ENCODE measurements around the gene COL25A1. TPM values are rescaled to one million over a fixed set of nuclear protein-coding genes. Genes with fewer than 3 reads are reported as not detected.

Gene COL25A1
- total and polyA plus RNA-seq, 2 experiments from 2014 or later: 0.28 to 1.9 TPM

DNA sequence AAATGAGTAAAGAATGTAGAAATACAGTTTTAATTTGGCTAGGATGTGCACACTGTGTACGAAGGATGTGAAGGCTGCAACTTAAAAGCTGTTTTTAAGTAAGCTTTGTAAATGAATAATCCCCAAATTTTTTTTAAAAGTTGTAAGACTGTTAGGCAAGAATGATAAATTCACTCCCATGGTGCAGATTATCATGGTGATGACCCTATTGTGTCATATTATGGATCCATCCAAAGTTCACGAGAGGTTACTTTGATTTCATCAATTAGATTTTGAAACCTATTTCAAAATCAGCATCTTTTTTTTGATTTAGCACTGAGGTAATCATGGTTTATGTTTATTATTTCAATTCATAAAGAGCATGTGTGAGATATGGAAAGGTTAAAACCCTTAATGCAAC lies 476.7 kb downstream of the COL25A1 start:
- H3K36me3 ChIP-seq (replicated peaks; ENCODE audit: insufficient read depth, low read depth): no peaks in the 10 kb centered on the region
- no peak overlapping the region for H3K4me3 ChIP-seq
- no peak overlapping the region for H3K4me2 ChIP-seq
- H3K27me3 ChIP-seq: peaks cover 14% of the 10 kb centered on the region
- H3K4me1 ChIP-seq (ENCODE audit: insufficient read depth): no peaks in the 10 kb centered on the region
- no peaks in the 10 kb centered on the region for H4K20me1 ChIP-seq (ENCODE audit: insufficient read depth, poor library complexity, severe bottlenecking)
- no peak for TF ChIP-seq EZH2 (IDR thresholded peaks at IDR 0.05; ENCODE audit: borderline replicate concordance)
- TF ChIP-seq, protein P1, sequence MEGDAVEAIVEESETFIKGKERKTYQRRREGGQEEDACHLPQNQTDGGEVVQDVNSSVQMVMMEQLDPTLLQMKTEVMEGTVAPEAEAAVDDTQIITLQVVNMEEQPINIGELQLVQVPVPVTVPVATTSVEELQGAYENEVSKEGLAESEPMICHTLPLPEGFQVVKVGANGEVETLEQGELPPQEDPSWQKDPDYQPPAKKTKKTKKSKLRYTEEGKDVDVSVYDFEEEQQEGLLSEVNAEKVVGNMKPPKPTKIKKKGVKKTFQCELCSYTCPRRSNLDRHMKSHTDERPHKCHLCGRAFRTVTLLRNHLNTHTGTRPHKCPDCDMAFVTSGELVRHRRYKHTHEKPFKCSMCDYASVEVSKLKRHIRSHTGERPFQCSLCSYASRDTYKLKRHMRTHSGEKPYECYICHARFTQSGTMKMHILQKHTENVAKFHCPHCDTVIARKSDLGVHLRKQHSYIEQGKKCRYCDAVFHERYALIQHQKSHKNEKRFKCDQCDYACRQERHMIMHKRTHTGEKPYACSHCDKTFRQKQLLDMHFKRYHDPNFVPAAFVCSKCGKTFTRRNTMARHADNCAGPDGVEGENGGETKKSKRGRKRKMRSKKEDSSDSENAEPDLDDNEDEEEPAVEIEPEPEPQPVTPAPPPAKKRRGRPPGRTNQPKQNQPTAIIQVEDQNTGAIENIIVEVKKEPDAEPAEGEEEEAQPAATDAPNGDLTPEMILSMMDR (IDR thresholded peaks at IDR 0.05; ENCODE audit: poor library complexity): no peak
- TF ChIP-seq EZH2phosphoT487 (IDR thresholded peaks at IDR 0.05; ENCODE audit: low read depth, severe bottlenecking, unreplicated experiment): no peak
- no peaks in the 10 kb centered on the region for H3K9me2 ChIP-seq (replicated peaks; ENCODE audit: insufficient read depth)
- no peak overlapping the region for H3K27ac ChIP-seq
- no peak for DNase-seq (ENCODE audit: low spot score)
- H3K9me3 ChIP-seq (ENCODE audit: low read depth): no peaks in the 10 kb centered on the region
- no peak overlapping the region for H2AFZ ChIP-seq
- no peaks in the 10 kb centered on the region for H3K79me2 ChIP-seq
- WGBS (ENCODE audit: low lambda C conversion rate, missing lambda C conversion rate): 97% methylated on average over 2 of the region's 2 CpGs

DNA sequence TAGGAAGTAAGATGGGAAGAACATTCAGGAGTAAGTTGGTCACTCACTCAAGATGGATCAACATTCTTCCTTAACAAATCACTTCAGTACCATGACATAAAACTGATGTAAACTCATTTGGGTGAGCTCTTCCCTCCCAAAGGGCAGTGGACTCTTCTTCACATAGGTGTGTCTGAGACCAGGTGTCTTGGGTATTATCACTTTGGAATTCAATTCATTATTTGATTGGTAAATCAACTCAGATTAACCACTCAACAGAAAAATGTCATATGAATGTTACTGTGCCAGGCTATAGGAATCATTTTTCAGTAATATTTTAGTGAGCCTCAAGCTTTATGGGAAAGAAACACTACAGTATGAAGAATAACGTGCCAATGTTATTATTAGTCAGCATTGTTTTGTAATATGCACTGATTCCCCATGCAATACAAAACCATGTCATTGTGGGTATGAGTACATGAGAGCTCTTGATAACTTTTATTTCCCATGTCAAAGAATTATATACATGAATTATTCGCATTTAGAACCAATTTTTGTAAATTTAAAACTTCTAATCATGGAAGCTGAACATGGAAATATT lies 481.0 kb downstream of the COL25A1 start:
- Histone ChIP-seq H2AFZ (no peak overlapping the region), H3K9me2 (replicated peaks; ENCODE audit: insufficient read depth) (no peaks in the 10 kb centered on the region), H3K79me2 (no peaks in the 10 kb centered on the region), H3K4me2 (no peak overlapping the region), H3K4me3 (no peak overlapping the region), H3K27me3 (peaks cover 20% of the 10 kb centered on the region), H3K27ac (no peak overlapping the region), H3K36me3 (replicated peaks; ENCODE audit: insufficient read depth, low read depth) (no peaks in the 10 kb centered on the region), H3K4me1 (ENCODE audit: insufficient read depth) (no peaks in the 10 kb centered on the region), H4K20me1 (ENCODE audit: insufficient read depth, poor library complexity, severe bottlenecking) (no peaks in the 10 kb centered on the region), H3K9me3 (ENCODE audit: low read depth) (no peaks in the 10 kb centered on the region)
- 80% methylated on average over 2 of the region's 2 CpGs for WGBS (ENCODE audit: low lambda C conversion rate, missing lambda C conversion rate)
- TF ChIP-seq EZH2 (IDR thresholded peaks at IDR 0.05; ENCODE audit: borderline replicate concordance) (no peak), EZH2phosphoT487 (IDR thresholded peaks at IDR 0.05; ENCODE audit: low read depth, severe bottlenecking, unreplicated experiment) (no peak)
- TF ChIP-seq, protein P1 (IDR thresholded peaks at IDR 0.05; ENCODE audit: poor library complexity): no peak
- DNase-seq (ENCODE audit: low spot score): no peak

DNA sequence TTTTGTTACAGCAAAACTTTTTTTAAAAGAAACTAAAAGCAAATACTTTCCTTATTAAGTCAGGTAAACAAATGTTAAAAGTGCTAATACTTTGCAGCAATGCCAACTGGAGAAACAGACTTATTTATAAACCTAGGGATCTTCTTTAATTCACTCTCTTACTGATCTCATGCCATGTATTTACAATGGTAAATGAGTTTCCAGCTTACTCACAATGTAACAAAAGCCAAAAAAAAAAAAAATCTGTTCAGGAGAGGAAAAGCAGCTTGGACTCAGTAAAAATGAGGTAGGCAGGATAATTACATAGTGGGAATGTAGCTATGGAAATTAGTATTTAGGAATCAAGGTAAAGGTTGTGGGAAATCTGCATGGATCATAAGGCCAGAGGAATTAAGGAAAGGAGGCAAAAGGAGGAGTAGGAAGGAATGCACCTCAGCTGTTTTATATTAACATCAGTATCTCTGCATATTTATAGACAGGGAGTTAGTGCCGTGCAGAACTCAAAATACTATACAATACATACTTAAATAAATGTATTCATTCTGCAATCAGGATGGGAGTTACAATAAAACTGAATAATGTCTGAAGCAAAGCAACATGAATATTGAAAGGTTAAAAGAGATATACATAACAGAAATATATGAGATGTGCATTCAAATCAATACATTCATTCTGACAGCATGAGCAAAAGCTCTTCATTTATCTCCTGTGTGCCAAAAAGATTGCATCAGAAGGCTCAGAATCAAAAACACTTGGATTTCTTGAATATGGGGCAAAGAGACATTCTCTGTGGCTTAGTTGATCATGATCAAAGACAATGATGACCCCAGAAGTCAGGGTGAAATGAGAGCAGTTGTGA lies 481.7 kb downstream of the COL25A1 start:
- 60% methylated on average over 1 of the region's 1 CpG for WGBS (ENCODE audit: low lambda C conversion rate, missing lambda C conversion rate)
- H3K4me1 ChIP-seq (ENCODE audit: insufficient read depth): no peaks in the 10 kb centered on the region
- H3K79me2 ChIP-seq: no peaks in the 10 kb centered on the region
- DNase-seq (ENCODE audit: low spot score): no peak
- H3K9me2 ChIP-seq (replicated peaks; ENCODE audit: insufficient read depth): no peaks in the 10 kb centered on the region
- no peak overlapping the region for H3K27ac ChIP-seq
- H4K20me1 ChIP-seq (ENCODE audit: insufficient read depth, poor library complexity, severe bottlenecking): no peaks in the 10 kb centered on the region
- H3K27me3 ChIP-seq: peaks cover 27% of the 10 kb centered on the region
- TF ChIP-seq, protein P1 (IDR thresholded peaks at IDR 0.05; ENCODE audit: poor library complexity): no peak
- TF ChIP-seq EZH2 (IDR thresholded peaks at IDR 0.05; ENCODE audit: borderline replicate concordance): no peak
- TF ChIP-seq EZH2phosphoT487 (IDR thresholded peaks at IDR 0.05; ENCODE audit: low read depth, severe bottlenecking, unreplicated experiment): no peak
- no peak overlapping the region for H3K4me3 ChIP-seq
- H3K9me3 ChIP-seq (ENCODE audit: low read depth): no peaks in the 10 kb centered on the region
- no peak overlapping the region for H2AFZ ChIP-seq
- no peak overlapping the region for H3K4me2 ChIP-seq
- H3K36me3 ChIP-seq (replicated peaks; ENCODE audit: insufficient read depth, low read depth): no peaks in the 10 kb centered on the region

Measured in hepatocyte (in vitro differentiated cells).